Keratinocyte (primary cell): ENCODE data around the gene CACNG5. TPM values are rescaled to one million over a fixed set of nuclear protein-coding genes. Genes with fewer than 3 reads are reported as not detected.

Experiments used
- DNase-seq: peaks from one replicate; pipeline ENCODE4 v3.0.0-alpha.2; 2011; ENCODE audit warnings: low read depth, missing footprints, low spot score
- FAIRE-seq: peaks from 2 replicates; lab custom pipeline; 2011; peaks lifted over from hg19 to GRCh38; lab: Jason Lieb, UNC
- H2AFZ ChIP-seq: 2 replicates; pipeline ENCODE4 v1.6.0; 2012; ENCODE audit warnings: low read length, control low read depth, inconsistent platforms; ENCODE audit not compliant: control insufficient read depth
- H3K27ac ChIP-seq: 2 replicates; pipeline ENCODE4 v1.5.1; 2011; ENCODE audit warnings: low read length; ENCODE audit not compliant: control insufficient read depth, insufficient read depth
- H3K27me3 ChIP-seq: 3 replicates; pipeline ENCODE4 v1.6.0; 2011; ENCODE audit warnings: low read length; ENCODE audit not compliant: control insufficient read depth, insufficient read depth; ENCODE audit errors: extremely low read depth
- H3K36me3 ChIP-seq, 2 experiments: 2 replicates in 1 of 2; 3 replicates in 1 of 2; pipeline ENCODE4 v1.5.1; 2011; ENCODE audit warnings: low read length in 2 of 2, mild to moderate bottlenecking in 1 of 2; ENCODE audit not compliant: control insufficient read depth in 2 of 2, insufficient read depth in 2 of 2; ENCODE audit errors: extremely low read depth in 1 of 2
- H3K4me1 ChIP-seq: 3 replicates; pipeline ENCODE4 v1.5.1; 2011; ENCODE audit warnings: low read length; ENCODE audit not compliant: control insufficient read depth, insufficient read depth; ENCODE audit errors: extremely low read depth
- H3K4me2 ChIP-seq: 3 replicates; pipeline ENCODE4 v1.6.0; 2011; ENCODE audit warnings: low read depth, low read length; ENCODE audit not compliant: control insufficient read depth, insufficient read depth; ENCODE audit errors: extremely low read depth
- H3K4me3 ChIP-seq, 3 experiments: fragments of 200-600 bp in 1 of 3; sonication (generic) in 1 of 3; 2 replicates in 2 of 3; 3 replicates in 1 of 3; pipeline ENCODE4 v1.5.1; 2011 to 2016; ENCODE audit warnings: low read length in 3 of 3, mild to moderate bottlenecking in 3 of 3, control low read depth in 2 of 3, inconsistent platforms in 1 of 3, low read depth in 1 of 3, mixed read lengths in 1 of 3, mixed run types in 1 of 3, moderate library complexity in 1 of 3; ENCODE audit not compliant: control insufficient read depth in 2 of 3, insufficient read depth in 2 of 3; ENCODE audit errors: extremely low read depth in 1 of 3
- H3K79me2 ChIP-seq: 2 replicates; pipeline ENCODE4 v1.6.0; 2012; ENCODE audit warnings: low read length; ENCODE audit not compliant: control insufficient read depth, insufficient read depth
- H3K9ac ChIP-seq: 3 replicates; pipeline ENCODE4 v1.6.0; 2011; ENCODE audit warnings: low read length; ENCODE audit not compliant: control insufficient read depth, insufficient read depth; ENCODE audit errors: extremely low read depth
- H3K9me1 ChIP-seq: 3 replicates; pipeline ENCODE4 v1.6.0; 2011; ENCODE audit warnings: low read length; ENCODE audit not compliant: control insufficient read depth, insufficient read depth; ENCODE audit errors: extremely low read depth
- H3K9me3 ChIP-seq: 2 replicates; pipeline ENCODE4 v1.5.1; 2012; ENCODE audit warnings: low read depth, low read length; ENCODE audit not compliant: control insufficient read depth
- H4K20me1 ChIP-seq: 3 replicates; pipeline ENCODE4 v1.6.0; 2011; ENCODE audit warnings: low read length; ENCODE audit not compliant: control insufficient read depth, insufficient read depth; ENCODE audit errors: extremely low read depth
- CTCF ChIP-seq, 3 experiments: IDR thresholded peaks in 1 of 3; conservative IDR thresholded peaks in 1 of 3; optimal IDR thresholded peaks in 1 of 3; 2 replicates in 2 of 3; 3 replicates in 1 of 3; pipeline versions ENCODE3 to v1.5.1; 2011; ENCODE audit warnings: low read length in 3 of 3, mild to moderate bottlenecking in 3 of 3, moderate library complexity in 2 of 3, control low read depth in 1 of 3, inconsistent platforms in 1 of 3; ENCODE audit not compliant: insufficient read depth in 2 of 3; ENCODE audit errors: extremely low read depth in 1 of 3
- EZH2 ChIP-seq: IDR thresholded peaks from one replicate; pipeline ENCODE4 v1.6.1; 2012; ENCODE audit warnings: inconsistent platforms, mild to moderate bottlenecking, low read length, moderate library complexity
- dilution Hi-C: fragments of 300-500 bp; cut with MboI; formaldehyde crosslinking; loops from one replicate; pipeline ENCODE4 v1.7.0; 2020; ENCODE audit warnings: low sequenced_read_pairs; ENCODE audit not compliant: extremely low pct_ligation_motif_present
- polyA plus RNA-seq, 5 experiments: library from polyadenylated mRNA; depleted of rRNA in 3 of 5; stranded (reverse) in 3 of 5; stranded (forward) in 1 of 5; unstranded in 1 of 5; fragments of >200 nt; gene quantifications; 1 replicate in 1 of 5; 2 replicates in 3 of 5; 3 replicates in 1 of 5; pipeline versions ENCODE4 v1.2.1 to v1.2.3, GENCODE V29; 2011 to 2012; ENCODE audit warnings: missing spikeins in 2 of 5, low read depth in 1 of 5, low replicate concordance in 1 of 5

The CACNG5 gene
- polyA plus RNA-seq, 1 donor (not counting 4 experiments of a cell fraction or from before 2014, with no cell fraction given) = not detected

DNA sequence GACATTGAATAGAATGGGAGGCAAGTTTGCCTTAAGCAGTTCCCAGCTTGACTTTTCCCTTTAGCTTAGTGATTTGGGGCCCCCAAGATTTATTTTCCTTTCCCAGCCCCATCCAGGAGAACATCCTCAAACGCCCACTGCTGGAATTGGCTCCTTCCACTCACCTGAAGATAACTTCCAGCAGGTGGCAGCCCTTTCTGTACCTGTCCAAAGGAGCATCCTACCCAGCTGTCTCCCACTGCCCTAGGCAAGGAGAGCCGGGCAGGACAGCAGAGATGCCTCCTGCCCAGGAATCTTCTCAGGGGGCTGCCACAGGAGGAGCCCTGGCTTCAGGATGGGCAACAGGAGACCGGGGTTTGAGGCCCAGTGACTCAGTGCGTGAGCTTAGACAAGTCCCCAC, 6.4 kb downstream of the CACNG5 start:
- Histone ChIP-seq H3K4me2 (no peak overlapping the region), H3K27ac (no peak overlapping the region), H3K4me1 (no peaks in the 10 kb centered on the region), H3K79me2 (no peaks in the 10 kb centered on the region), H2AFZ (no peak overlapping the region), H3K36me3 (no peaks in the 10 kb centered on the region), H3K27me3 (peaks cover 11% of the 10 kb centered on the region), H4K20me1 (no peaks in the 10 kb centered on the region), H3K9ac (no peak overlapping the region), H3K9me1 (no peaks in the 10 kb centered on the region), H3K9me3 (no peaks in the 10 kb centered on the region), H3K4me3 (no peak overlapping the region)
- TF ChIP-seq EZH2 = no peak
- TF ChIP-seq CTCF (optimal IDR thresholded peaks at IDR 0.05 in 1 of 3, IDR thresholded peaks at IDR 0.05 in 1 of 3, conservative IDR thresholded peaks at IDR 0.05 in 1 of 3; ENCODE audit: extremely low read depth in 1 of 3, insufficient read depth in 2 of 3, low read length in 3 of 3) = peak in 2 of 3 experiments; percentile 41 to 52
- dilution Hi-C loops = no loop called here
- FAIRE-seq = no peak
- DNase-seq = no peak

GRCh38 chr17:66841744-66842143, 6.8 kb downstream of the CACNG5 start:
- peaks cover 7% of the 10 kb centered on the region for H3K27me3 ChIP-seq
- no peak overlapping the region for H2AFZ ChIP-seq
- H3K4me3 ChIP-seq = no peak overlapping the region
- TF ChIP-seq CTCF (optimal IDR thresholded peaks at IDR 0.05 in 1 of 3, IDR thresholded peaks at IDR 0.05 in 1 of 3, conservative IDR thresholded peaks at IDR 0.05 in 1 of 3; ENCODE audit: extremely low read depth in 1 of 3, insufficient read depth in 2 of 3, low read length in 3 of 3) (no peak), EZH2 (no peak)
- no peak overlapping the region for H3K4me2 ChIP-seq
- no peaks in the 10 kb centered on the region for H4K20me1 ChIP-seq
- FAIRE-seq = no peak
- H3K9me3 ChIP-seq = no peaks in the 10 kb centered on the region
- no peaks in the 10 kb centered on the region for H3K4me1 ChIP-seq
- dilution Hi-C loops = no loop called here
- no peaks in the 10 kb centered on the region for H3K9me1 ChIP-seq
- no peak for DNase-seq
- H3K9ac ChIP-seq = no peak overlapping the region
- no peak overlapping the region for H3K27ac ChIP-seq
- no peaks in the 10 kb centered on the region for H3K79me2 ChIP-seq
- H3K36me3 ChIP-seq = no peaks in the 10 kb centered on the region
